Esophagus mucosa (tissue), 1 donor: Measurements from ENCODE around the gene CBX8. TPM values are rescaled to one million over a fixed set of nuclear protein-coding genes. Genes with fewer than 3 reads are reported as not detected.

Experiments
- ATAC-seq: fragments of 200-7000 bp; cut with Tn5 transposase; one replicate; pipeline ENCODE4 v1.9.1; 2020
- total RNA-seq: library from RNA; stranded (reverse); gene quantifications from one replicate; pipeline ENCODE4 v1.2.4, GENCODE V29; 2023
- donor health status: DM: yes; HTN: yes; CAD: no.

CBX8 gene
- total RNA-seq: 3.8 TPM

GRCh38 chr17:79796763-79797491, at the start of gene CBX8:
Gene CBX8, minus strand, starts transcription at chr17:79797077. Its CDS starts 79 bp downstream, at chr17:79796998.
- ATAC-seq: peak; percentile 92

GRCh38 chr17:79845601-79845949, 48.7 kb upstream of the CBX8 start:
- ATAC-seq: no peak

- ATAC-seq: peak; percentile 31
Measured at GRCh38 chr17:79844869-79845600, 48.2 kb upstream of the CBX8 start.

- peak; percentile 3 for ATAC-seq
Measured at GRCh38 chr17:79843816-79844800, 47.2 kb upstream of the CBX8 start.

GRCh38 chr17:79843474-79843815, 46.6 kb upstream of the CBX8 start:
- no peak for ATAC-seq

- ATAC-seq: no peak
Measured at GRCh38 chr17:79842656-79843473, 46.0 kb upstream of the CBX8 start.

GRCh38 chr17:79842136-79842655, 45.3 kb upstream of the CBX8 start:
- ATAC-seq: no peak

- ATAC-seq: no peak
Measured at GRCh38 chr17:79841369-79842135, 44.7 kb upstream of the CBX8 start.

GRCh38 chr17:79840989-79841286, 44.1 kb upstream of the CBX8 start:
- no peak for ATAC-seq

GRCh38 chr17:79840269-79840988, 43.6 kb upstream of the CBX8 start:
- no peak for ATAC-seq

GRCh38 chr17:79839356-79840268, 42.7 kb upstream of the CBX8 start, which contains the start of gene CBX4:
Gene CBX4, minus strand, starts transcription at chr17:79839440. Its CDS starts 189 bp downstream, at chr17:79839251.
- peak; percentile 74 for ATAC-seq

GRCh38 chr17:79838522-79839274, 41.8 kb upstream of the CBX8 start:
- ATAC-seq: no peak

GRCh38 chr17:79837888-79838521, 41.1 kb upstream of the CBX8 start:
- ATAC-seq: no peak

- peak; percentile 59 for ATAC-seq
Measured at GRCh38 chr17:79836972-79837887, 40.4 kb upstream of the CBX8 start.

GRCh38 chr17:79836510-79836971, 39.7 kb upstream of the CBX8 start:
- ATAC-seq: peak; percentile 25

- ATAC-seq: peak; percentile 19
Measured at GRCh38 chr17:79835953-79836509, 39.2 kb upstream of the CBX8 start.
